HepG2 (cell line): Measurements from ENCODE around the gene HPS3. TPM values are rescaled to one million over a fixed set of nuclear protein-coding genes. Genes with fewer than 3 reads are reported as not detected.
A peak's percentile ranks its signal among the peaks of the same experiment; 100 is the strongest.

Experiments used
- EP300 ChIP-seq, 3 experiments: sonication (generic) in 1 of 3; formaldehyde crosslinking in 1 of 3; IDR thresholded peaks; 2 replicates each; pipeline versions ENCODE4 v1.5.1 to v1.6.1; 2011 to 2020; ENCODE audit warnings: low read depth in 2 of 3, low read length in 2 of 3, borderline replicate concordance in 1 of 3, improper control_type of control experiment in 1 of 3, mild to moderate bottlenecking in 1 of 3, missing genetic modification reagents in 1 of 3, moderate library complexity in 1 of 3
- FOXO1 ChIP-seq: sonication (generic); formaldehyde crosslinking; IDR thresholded peaks from 2 replicates; pipeline ENCODE4 v1.4.0; 2020; ENCODE audit warnings: missing genetic modification reagents
- GFI1 ChIP-seq: sonication (generic); formaldehyde crosslinking; IDR thresholded peaks from 2 replicates; pipeline ENCODE4 v1.5.0; 2020; ENCODE audit warnings: missing genetic modification reagents, mild to moderate bottlenecking, borderline replicate concordance
- KLF16 ChIP-seq, 2 experiments: sonication (generic) in 1 of 2; formaldehyde crosslinking in 1 of 2; IDR thresholded peaks; 2 replicates each; pipeline versions ENCODE4 v1.6.1 to v1.8.0; 2016 to 2023; ENCODE audit warnings: missing genetic modification reagents in 2 of 2, missing compliant biosample characterization in 1 of 2
- RXRB ChIP-seq: IDR thresholded peaks from 2 replicates; pipeline ENCODE4 v1.6.1; 2016; ENCODE audit warnings: borderline replicate concordance, missing genetic modification reagents, missing compliant biosample characterization
- SALL1 ChIP-seq: sonication (generic); formaldehyde crosslinking; IDR thresholded peaks from 2 replicates; pipeline ENCODE4 v1.8.0; 2022; ENCODE audit warnings: mild to moderate bottlenecking, missing genetic modification reagents
- SP5 ChIP-seq: IDR thresholded peaks from 2 replicates; pipeline ENCODE4 v1.6.1; 2016; ENCODE audit warnings: low read depth, borderline replicate concordance
- SSRP1 ChIP-seq: IDR thresholded peaks from 2 replicates; pipeline ENCODE4 v1.6.1; 2016; ENCODE audit warnings: control low read depth
- TEAD3 ChIP-seq: optimal IDR thresholded peaks from 2 replicates; pipeline ENCODE3; 2016; ENCODE audit warnings: borderline replicate concordance
- U2AF1 ChIP-seq: fragments of 200-400 bp; formaldehyde crosslinking; optimal IDR thresholded peaks from 2 replicates; pipeline ENCODE3; 2017; ENCODE audit warnings: mild to moderate bottlenecking, low read depth, low read length
- ZSCAN31 ChIP-seq: sonication (generic); formaldehyde crosslinking; IDR thresholded peaks from 2 replicates; pipeline ENCODE4 v1.5.0; 2020; ENCODE audit warnings: low read depth, mild to moderate bottlenecking, missing genetic modification reagents
- polyA plus RNA-seq, 8 experiments: library from polyadenylated mRNA; depleted of rRNA in 3 of 8; stranded (reverse) in 7 of 8; unstranded in 1 of 8; fragments of >200 nt; fragmentation: Illumina TruSeq in 4 of 8; extraction: Trizol in 4 of 8; gene quantifications; 2 replicates each; pipeline versions ENCODE4 v1.2.1 to v1.2.3, GENCODE V29; 2011 to 2016; ENCODE audit warnings: low read depth in 4 of 8, missing spikeins in 1 of 8, mixed read lengths in 1 of 8; ENCODE audit not compliant: insufficient read depth in 1 of 8
- total RNA-seq, 5 experiments: library from RNA; depleted of rRNA; stranded (reverse); fragments of >200 nt; fragmentation: Illumina TruSeq; extraction: Trizol; gene quantifications; 2 replicates each; pipeline ENCODE4 v1.2.3, GENCODE V29; 2016; ENCODE audit warnings: low read depth in 1 of 5
- TF ChIP-seq, protein P1 (sequence below): sonication (generic); formaldehyde crosslinking; conservative IDR thresholded peaks from 2 replicates; pipeline ENCODE4 v1.4.0; 2020; ENCODE audit warnings: missing genetic modification reagents
- TF ChIP-seq, protein P2 (sequence below): sonication (generic); formaldehyde crosslinking; conservative IDR thresholded peaks from 2 replicates; pipeline ENCODE4 v1.4.0; 2020; ENCODE audit warnings: mild to moderate bottlenecking, missing genetic modification reagents, moderate library complexity
- TF ChIP-seq, protein P3 (sequence below): sonication (generic); formaldehyde crosslinking; IDR thresholded peaks from 2 replicates; pipeline ENCODE4 v1.4.0; 2020; ENCODE audit warnings: missing genetic modification reagents

Gene HPS3
- total and polyA plus RNA-seq, 2 of the 13 experiments (the other 11 are each of a cell fraction or from before 2014, with no cell fraction given): 9.5 to 18.9 TPM

DNA sequence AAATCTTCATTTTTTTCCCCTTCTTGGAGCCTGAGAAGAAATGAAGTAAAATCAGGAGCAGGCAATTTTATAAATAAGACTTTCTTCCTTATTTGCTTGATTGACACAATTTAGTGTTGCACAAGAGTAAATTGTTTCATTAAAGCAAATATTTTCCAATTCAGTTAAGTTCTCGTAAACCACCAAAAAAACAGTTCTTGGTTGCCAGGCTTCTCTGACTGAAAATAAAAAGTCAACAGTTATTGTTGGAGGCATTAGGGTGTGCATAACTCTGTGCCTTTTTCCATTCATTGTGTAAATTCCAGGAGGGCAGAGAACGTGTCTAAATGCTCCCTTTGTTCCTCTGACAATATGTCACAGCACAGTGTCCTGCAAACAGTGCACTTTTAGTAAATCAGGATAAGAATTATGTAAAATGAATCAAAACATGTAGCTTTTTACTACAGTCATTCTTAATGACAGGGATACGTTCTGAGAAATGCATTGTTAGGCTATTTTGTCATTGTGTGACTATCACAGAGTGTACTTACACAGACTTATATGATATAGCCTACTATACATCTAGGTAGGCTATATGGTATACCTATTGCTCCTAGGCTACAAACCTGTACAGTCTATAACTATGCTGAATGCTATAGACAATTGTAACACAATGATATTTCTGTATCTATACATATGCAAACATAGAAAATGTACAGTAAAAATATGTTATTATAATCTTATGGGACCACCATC lies 92.5 kb downstream of the HPS3 start, which contains the start of gene CP (continued):
- TF ChIP-seq, protein P1, sequence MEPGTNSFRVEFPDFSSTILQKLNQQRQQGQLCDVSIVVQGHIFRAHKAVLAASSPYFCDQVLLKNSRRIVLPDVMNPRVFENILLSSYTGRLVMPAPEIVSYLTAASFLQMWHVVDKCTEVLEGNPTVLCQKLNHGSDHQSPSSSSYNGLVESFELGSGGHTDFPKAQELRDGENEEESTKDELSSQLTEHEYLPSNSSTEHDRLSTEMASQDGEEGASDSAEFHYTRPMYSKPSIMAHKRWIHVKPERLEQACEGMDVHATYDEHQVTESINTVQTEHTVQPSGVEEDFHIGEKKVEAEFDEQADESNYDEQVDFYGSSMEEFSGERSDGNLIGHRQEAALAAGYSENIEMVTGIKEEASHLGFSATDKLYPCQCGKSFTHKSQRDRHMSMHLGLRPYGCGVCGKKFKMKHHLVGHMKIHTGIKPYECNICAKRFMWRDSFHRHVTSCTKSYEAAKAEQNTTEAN: peak; percentile 80; the same call in 1 of the 2 replicates
- no peak for TF ChIP-seq GFI1 (CRISPR knock-in tag)
- TF ChIP-seq, protein P2, sequence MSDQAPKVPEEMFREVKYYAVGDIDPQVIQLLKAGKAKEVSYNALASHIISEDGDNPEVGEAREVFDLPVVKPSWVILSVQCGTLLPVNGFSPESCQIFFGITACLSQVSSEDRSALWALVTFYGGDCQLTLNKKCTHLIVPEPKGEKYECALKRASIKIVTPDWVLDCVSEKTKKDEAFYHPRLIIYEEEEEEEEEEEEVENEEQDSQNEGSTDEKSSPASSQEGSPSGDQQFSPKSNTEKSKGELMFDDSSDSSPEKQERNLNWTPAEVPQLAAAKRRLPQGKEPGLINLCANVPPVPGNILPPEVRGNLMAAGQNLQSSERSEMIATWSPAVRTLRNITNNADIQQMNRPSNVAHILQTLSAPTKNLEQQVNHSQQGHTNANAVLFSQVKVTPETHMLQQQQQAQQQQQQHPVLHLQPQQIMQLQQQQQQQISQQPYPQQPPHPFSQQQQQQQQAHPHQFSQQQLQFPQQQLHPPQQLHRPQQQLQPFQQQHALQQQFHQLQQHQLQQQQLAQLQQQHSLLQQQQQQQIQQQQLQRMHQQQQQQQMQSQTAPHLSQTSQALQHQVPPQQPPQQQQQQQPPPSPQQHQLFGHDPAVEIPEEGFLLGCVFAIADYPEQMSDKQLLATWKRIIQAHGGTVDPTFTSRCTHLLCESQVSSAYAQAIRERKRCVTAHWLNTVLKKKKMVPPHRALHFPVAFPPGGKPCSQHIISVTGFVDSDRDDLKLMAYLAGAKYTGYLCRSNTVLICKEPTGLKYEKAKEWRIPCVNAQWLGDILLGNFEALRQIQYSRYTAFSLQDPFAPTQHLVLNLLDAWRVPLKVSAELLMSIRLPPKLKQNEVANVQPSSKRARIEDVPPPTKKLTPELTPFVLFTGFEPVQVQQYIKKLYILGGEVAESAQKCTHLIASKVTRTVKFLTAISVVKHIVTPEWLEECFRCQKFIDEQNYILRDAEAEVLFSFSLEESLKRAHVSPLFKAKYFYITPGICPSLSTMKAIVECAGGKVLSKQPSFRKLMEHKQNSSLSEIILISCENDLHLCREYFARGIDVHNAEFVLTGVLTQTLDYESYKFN (CRISPR knock-in tag): peak; percentile 63
- TF ChIP-seq FOXO1 (CRISPR knock-in tag): peak; percentile 72; the same call in 1 of the 2 replicates
- peak in 1 of 2 experiments; percentile 80; a peak in 2 of 4 replicates for TF ChIP-seq EP300 (IDR thresholded peaks at IDR 0.05; ENCODE audit: low read depth in 2 of 2, low read length in 2 of 2)
- TF ChIP-seq EP300 (CRISPR knock-in tag; IDR thresholded peaks at IDR 0.05; ENCODE audit: borderline replicate concordance): peak; percentile 76; the same call in 1 of the 2 replicates
- TF ChIP-seq, protein P3, sequence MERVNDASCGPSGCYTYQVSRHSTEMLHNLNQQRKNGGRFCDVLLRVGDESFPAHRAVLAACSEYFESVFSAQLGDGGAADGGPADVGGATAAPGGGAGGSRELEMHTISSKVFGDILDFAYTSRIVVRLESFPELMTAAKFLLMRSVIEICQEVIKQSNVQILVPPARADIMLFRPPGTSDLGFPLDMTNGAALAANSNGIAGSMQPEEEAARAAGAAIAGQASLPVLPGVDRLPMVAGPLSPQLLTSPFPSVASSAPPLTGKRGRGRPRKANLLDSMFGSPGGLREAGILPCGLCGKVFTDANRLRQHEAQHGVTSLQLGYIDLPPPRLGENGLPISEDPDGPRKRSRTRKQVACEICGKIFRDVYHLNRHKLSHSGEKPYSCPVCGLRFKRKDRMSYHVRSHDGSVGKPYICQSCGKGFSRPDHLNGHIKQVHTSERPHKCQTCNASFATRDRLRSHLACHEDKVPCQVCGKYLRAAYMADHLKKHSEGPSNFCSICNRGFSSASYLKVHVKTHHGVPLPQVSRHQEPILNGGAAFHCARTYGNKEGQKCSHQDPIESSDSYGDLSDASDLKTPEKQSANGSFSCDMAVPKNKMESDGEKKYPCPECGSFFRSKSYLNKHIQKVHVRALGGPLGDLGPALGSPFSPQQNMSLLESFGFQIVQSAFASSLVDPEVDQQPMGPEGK (CRISPR knock-in tag): 0 out of 2 replicates have a peak, but pooled peaks have one; percentile 13
- TF ChIP-seq U2AF1: no peak
- TF ChIP-seq KLF16 (CRISPR knock-in tag; IDR thresholded peaks at IDR 0.05): peak in 1 of 2 experiments; percentile 63; a peak in 1 of 4 replicates
- TF ChIP-seq ZSCAN31: 0 out of 2 replicates have a peak, but pooled peaks have one; percentile 36
- TF ChIP-seq SALL1 (CRISPR knock-in tag): peak; percentile 52; the same call in 1 of the 2 replicates
- TF ChIP-seq SP5 (CRISPR knock-in tag): 0 out of 2 replicates have a peak, but pooled peaks have one; percentile 17
- peak; percentile 96 for TF ChIP-seq TEAD3
- TF ChIP-seq SSRP1 (CRISPR knock-in tag): no peak
- TF ChIP-seq RXRB (CRISPR knock-in tag): peak; percentile 46; the same call in 1 of the 2 replicates
